Muscle of arm (tissue), 14 donors: ENCODE results near the gene GALNT6. TPM values are rescaled to one million over a fixed set of nuclear protein-coding genes. Genes with fewer than 3 reads are reported as not detected.

ENCODE experiments used
- DNase-seq: peaks from one replicate; pipeline ENCODE4 v3.0.0-alpha.2; 2013
- long read RNA-seq, 11 donors: transcript quantifications; one replicate each; lab custom pipeline, GENCODE V29; 2026
- polyA plus RNA-seq, 12 donors: library from polyadenylated mRNA; unstranded; fragments of 120-200 nt; gene quantifications; one replicate each; pipeline ENCODE4 v1.2.1, GENCODE V29; 2013; ENCODE audit not compliant: insufficient read length in 12 of 12

GALNT6 gene
- polyA plus RNA-seq = 1 to 10 TPM in 2 of 12 donors, under 1 TPM in 8, not detected in 2; 0.26 to 4.1 (median 0.56) TPM
- long read RNA-seq, donor 1 = 0 reads
- long read RNA-seq, donor 2 = 0 reads
- long read RNA-seq, donor 3 = 0 reads
- long read RNA-seq, donor 4 = 0 reads
- long read RNA-seq, donor 5 = 0 reads
- long read RNA-seq, donor 6 = 0 reads
- long read RNA-seq, donor 7 = 0 reads
- long read RNA-seq, donor 8 = 0 reads
- long read RNA-seq, donor 9 = 0 reads
- long read RNA-seq, donor 10 = 0 reads
- long read RNA-seq, donor 11 = 0 reads

- DNase-seq = no peak
These were observed at the start of gene GALNT6 for GRCh38 chr12:51391283-51392123. Gene GALNT6, minus strand, starts transcription at chr12:51391406. Its CDS starts 11,625 bp downstream, at chr12:51379781.

- DNase-seq = no peak
These were observed 48.1 kb upstream of the GALNT6 start for GRCh38 chr12:51439330-51439729.

GRCh38 chr12:51437431-51437830 is 46.2 kb upstream of the GALNT6 start:
- DNase-seq = no peak

GRCh38 chr12:51434305-51434704 is 43.1 kb upstream of the GALNT6 start:
- DNase-seq = no peak

GRCh38 chr12:51432921-51433320 is 41.7 kb upstream of the GALNT6 start:
- no peak for DNase-seq

GRCh38 chr12:51430196-51430895 is 39.1 kb upstream of the GALNT6 start:
- DNase-seq = no peak

GRCh38 chr12:51429700-51430099 is 38.5 kb upstream of the GALNT6 start:
- no peak for DNase-seq

- DNase-seq = no peak
These were observed 37.0 kb upstream of the GALNT6 start for GRCh38 chr12:51428256-51428655.

GRCh38 chr12:51424662-51425539 is 33.7 kb upstream of the GALNT6 start, which contains the start of gene SLC4A8:
Gene SLC4A8, plus strand, starts transcription at chr12:51424831. Its CDS starts 157 bp downstream, at chr12:51424988.
- DNase-seq = peak; percentile 91

GRCh38 chr12:51424094-51424661 is 33.0 kb upstream of the GALNT6 start:
- DNase-seq = no peak

GRCh38 chr12:51421266-51421884 is 30.2 kb upstream of the GALNT6 start:
- DNase-seq = peak; percentile 75

- DNase-seq = no peak
These were observed 28.4 kb upstream of the GALNT6 start for GRCh38 chr12:51419425-51420193.

GRCh38 chr12:51417826-51418225 is 26.6 kb upstream of the GALNT6 start:
- DNase-seq = no peak

GRCh38 chr12:51415931-51416330 is 24.7 kb upstream of the GALNT6 start:
- DNase-seq = no peak

- no peak for DNase-seq
These were observed 22.6 kb upstream of the GALNT6 start for GRCh38 chr12:51413791-51414190.

- DNase-seq = no peak
These were observed 21.9 kb upstream of the GALNT6 start for GRCh38 chr12:51413149-51413548.

- DNase-seq = no peak
These were observed 18.6 kb upstream of the GALNT6 start for GRCh38 chr12:51409846-51410245.

- no peak for DNase-seq
These were observed 16.4 kb upstream of the GALNT6 start for GRCh38 chr12:51407604-51408003.

- no peak for DNase-seq
These were observed 15.7 kb upstream of the GALNT6 start for GRCh38 chr12:51406859-51407258.

- DNase-seq = no peak
These were observed 15.1 kb upstream of the GALNT6 start for GRCh38 chr12:51406290-51406689.
